Activated naive CD8-positive, alpha-beta T cell treated with anti-CD3 and anti-CD28 coated beads, Interleukin-2, amount 10 ng/mL, durations not matched to agents 7 days and 5 days (primary cell): Measurements from ENCODE around the gene PCDHGB7. TPM values are rescaled to one million over a fixed set of nuclear protein-coding genes. Genes with fewer than 3 reads are reported as not detected.
"Not testable (repeated sequence)": the region's sequence is repeated elsewhere in the genome, so short reads cannot be mapped to it uniquely, and the experiment has no call there.

Source experiments
- ATAC-seq: fragments of 150-1000 bp; cut with Tn5 transposase; one replicate; pipeline ENCODE4 v1.10.0; 2021; ENCODE audit warnings: low read depth, moderate library complexity
- POLR2A ChIA-PET: fragments of 350-600 bp; sonication (Branson Sonifier 250); formaldehyde crosslinking; loops from one replicate; lab custom pipeline; 2021; ENCODE audit warnings: antibody characterized with exemption; lab: Charles Lee
- DNase-seq: peaks from one replicate; pipeline ENCODE4 v3.0.0; 2021
- H3K27ac Mint-ChIP-seq: one replicate; pipeline ENCODE4 v1.8.0; 2022; ENCODE audit warnings: mild to moderate bottlenecking, mixed read lengths
- H3K27me3 Mint-ChIP-seq: one replicate; pipeline ENCODE4 v1.8.0; 2022; ENCODE audit warnings: mild to moderate bottlenecking, moderate library complexity, mixed read lengths
- H3K36me3 Mint-ChIP-seq: one replicate; pipeline ENCODE4 v1.8.0; 2021; ENCODE audit warnings: mild to moderate bottlenecking, mixed read lengths
- H3K4me1 Mint-ChIP-seq: one replicate; pipeline ENCODE4 v1.8.0; 2021; ENCODE audit warnings: mixed read lengths
- H3K4me3 Mint-ChIP-seq: one replicate; pipeline ENCODE4 v1.8.0; 2022; ENCODE audit warnings: mild to moderate bottlenecking, moderate library complexity, mixed read lengths
- H3K9me3 Mint-ChIP-seq: one replicate; pipeline ENCODE4 v1.8.0; 2021; ENCODE audit warnings: mixed read lengths
- total RNA-seq, 2 experiments: library from RNA; stranded (reverse); gene quantifications; one replicate each; pipeline ENCODE4 v1.2.3, GENCODE V29; 2021

Gene PCDHGB7
- total RNA-seq, 2 experiments from 2014 or later: 0.11 TPM; not detected in 1

DNA sequence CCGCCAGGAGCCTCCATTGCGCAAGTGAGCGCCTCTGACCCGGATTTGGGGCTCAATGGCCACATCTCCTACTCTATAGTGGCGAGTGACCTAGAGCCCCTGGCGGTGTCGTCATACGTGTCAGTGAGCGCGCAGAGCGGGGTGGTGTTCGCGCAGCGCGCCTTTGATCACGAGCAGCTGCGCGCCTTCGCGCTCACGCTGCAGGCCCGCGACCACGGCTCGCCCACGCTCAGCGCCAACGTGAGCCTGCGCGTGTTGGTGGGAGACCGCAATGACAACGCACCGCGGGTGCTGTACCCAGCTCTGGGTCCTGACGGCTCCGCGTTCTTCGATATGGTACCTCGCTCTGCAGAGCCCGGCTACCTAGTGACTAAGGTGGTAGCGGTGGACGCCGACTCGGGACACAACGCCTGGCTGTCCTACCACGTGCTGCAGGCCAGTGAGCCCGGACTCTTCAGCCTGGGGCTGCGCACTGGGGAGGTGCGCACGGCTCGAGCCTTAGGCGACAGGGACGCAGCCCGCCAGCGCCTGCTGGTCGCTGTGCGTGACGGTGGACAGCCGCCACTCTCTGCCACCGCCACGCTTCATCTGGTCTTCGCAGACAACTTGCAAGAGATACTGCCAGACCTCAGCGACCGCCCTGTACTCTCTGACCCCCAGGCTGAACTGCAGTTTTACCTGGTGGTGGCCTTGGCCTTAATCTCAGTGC, 7.7 kb upstream of the PCDHGB7 start:
- POLR2A ChIA-PET: no interaction called here
- ATAC-seq (no peak), DNase-seq (no peak)
- Mint-ChIP-seq H3K36me3 (peaks cover 4% of the 10 kb centered on the region), H3K9me3 (peaks cover 14% of the 10 kb centered on the region), H3K4me1 (peaks cover 2% of the 10 kb centered on the region), H3K4me3 (no peak overlapping the region), H3K27me3 (peaks cover 64% of the 10 kb centered on the region), H3K27ac (no peak overlapping the region)

DNA sequence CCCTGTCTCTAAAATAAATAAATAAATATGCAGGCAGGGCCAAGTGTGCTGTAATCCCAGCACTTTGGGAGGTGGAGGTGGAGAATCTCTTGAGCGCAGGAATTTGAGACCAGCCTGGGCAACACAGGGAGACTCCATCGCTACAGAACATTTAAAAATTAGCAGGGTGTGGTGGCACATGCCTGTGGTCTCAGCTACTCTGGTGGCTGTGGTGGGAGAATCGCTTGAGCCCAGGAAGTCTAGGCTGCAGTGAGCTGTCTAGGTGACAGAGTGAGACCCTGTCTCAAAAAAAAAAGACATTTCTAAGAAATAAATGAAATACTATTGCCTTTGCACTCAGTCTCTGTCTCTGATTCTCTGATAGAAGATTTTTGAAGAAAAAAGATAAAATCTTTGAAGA, 5.9 kb upstream of the PCDHGB7 start:
- POLR2A ChIA-PET: no interaction called here
- Mint-ChIP-seq H3K27me3 (peaks cover 67% of the 10 kb centered on the region), H3K4me1 (peaks cover 2% of the 10 kb centered on the region), H3K36me3 (peaks cover 4% of the 10 kb centered on the region), H3K27ac (no peak overlapping the region), H3K4me3 (no peak overlapping the region), H3K9me3 (peaks cover 11% of the 10 kb centered on the region)
- DNase-seq (no peak), ATAC-seq (no peak)

DNA sequence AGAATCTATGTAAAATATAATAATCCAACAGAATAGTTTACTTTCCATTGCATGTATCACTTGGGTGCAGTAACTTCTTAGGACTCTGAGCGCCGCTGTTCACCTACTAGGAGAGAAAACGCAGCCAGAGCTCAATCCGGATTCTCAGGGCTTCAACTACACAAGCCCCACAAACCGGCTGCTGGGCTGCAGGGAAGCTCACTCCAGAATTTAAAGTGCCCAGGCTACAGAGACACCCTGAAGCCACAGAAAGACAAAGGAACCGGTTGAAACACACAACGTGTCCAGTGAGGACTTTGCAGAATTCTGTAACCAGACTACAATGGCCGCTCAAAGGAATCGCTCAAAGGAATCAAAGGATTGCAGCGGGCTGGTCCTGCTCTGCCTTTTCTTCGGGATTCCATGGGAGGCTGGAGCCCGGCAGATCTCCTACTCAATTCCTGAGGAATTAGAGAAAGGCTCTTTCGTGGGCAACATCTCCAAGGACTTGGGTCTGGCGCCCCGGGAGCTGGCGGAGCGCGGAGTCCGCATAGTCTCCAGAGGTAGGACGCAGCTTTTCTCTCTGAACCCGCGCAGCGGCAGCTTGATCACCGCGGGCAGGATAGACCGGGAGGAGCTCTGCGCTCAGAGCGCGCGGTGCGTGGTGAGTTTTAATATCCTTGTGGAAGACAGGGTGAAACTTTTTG, 4.5 kb upstream of the PCDHGB7 start, which contains the start of gene PCDHGA10:
Gene PCDHGA10 (plus strand): TSS at position 134 of the 686 bp plus-strand sequence. CDS start 189 bp downstream, at position 323.
- ATAC-seq: peak; percentile 75
- peaks cover 4% of the 10 kb centered on the region for H3K4me1 Mint-ChIP-seq
- peak within 1 kb of the TSS; percentile 80 for H3K4me3 Mint-ChIP-seq
- DNase-seq: no peak
- H3K27me3 Mint-ChIP-seq: peaks cover 66% of the 10 kb centered on the region
- H3K36me3 Mint-ChIP-seq: peaks cover 6% of the 10 kb centered on the region
- peaks cover 10% of the 10 kb centered on the region for H3K9me3 Mint-ChIP-seq
- no peak within 1 kb of the TSS for H3K27ac Mint-ChIP-seq
- POLR2A ChIA-PET: no interaction called here

DNA sequence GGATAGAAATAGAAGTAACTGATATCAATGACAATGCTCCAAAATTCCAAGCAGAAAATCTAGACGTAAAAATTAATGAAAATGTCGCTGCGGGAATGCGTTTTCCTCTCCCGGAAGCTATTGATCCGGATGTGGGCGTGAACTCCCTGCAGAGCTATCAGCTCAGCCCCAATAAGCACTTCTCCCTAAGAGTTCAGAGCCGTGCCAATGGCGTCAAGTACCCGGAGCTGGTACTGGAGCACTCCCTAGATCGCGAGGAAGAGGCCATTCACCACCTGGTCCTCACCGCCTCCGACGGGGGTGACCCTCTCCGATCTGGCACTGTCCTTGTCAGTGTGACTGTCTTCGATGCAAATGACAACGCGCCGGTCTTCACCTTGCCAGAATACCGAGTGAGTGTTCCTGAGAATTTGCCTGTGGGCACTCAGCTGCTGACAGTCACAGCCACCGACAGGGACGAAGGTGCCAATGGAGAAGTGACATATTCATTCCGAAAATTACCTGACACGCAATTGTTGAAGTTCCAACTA, 3.9 kb upstream of the PCDHGB7 start:
- ATAC-seq (no peak), DNase-seq (no peak)
- Mint-ChIP-seq H3K27ac (no peak overlapping the region), H3K27me3 (peaks cover 68% of the 10 kb centered on the region), H3K9me3 (peaks cover 15% of the 10 kb centered on the region), H3K4me1 (peaks cover 6% of the 10 kb centered on the region), H3K4me3 (peak overlapping the region; percentile 80), H3K36me3 (peaks cover 8% of the 10 kb centered on the region)
- POLR2A ChIA-PET: no interaction called here

DNA sequence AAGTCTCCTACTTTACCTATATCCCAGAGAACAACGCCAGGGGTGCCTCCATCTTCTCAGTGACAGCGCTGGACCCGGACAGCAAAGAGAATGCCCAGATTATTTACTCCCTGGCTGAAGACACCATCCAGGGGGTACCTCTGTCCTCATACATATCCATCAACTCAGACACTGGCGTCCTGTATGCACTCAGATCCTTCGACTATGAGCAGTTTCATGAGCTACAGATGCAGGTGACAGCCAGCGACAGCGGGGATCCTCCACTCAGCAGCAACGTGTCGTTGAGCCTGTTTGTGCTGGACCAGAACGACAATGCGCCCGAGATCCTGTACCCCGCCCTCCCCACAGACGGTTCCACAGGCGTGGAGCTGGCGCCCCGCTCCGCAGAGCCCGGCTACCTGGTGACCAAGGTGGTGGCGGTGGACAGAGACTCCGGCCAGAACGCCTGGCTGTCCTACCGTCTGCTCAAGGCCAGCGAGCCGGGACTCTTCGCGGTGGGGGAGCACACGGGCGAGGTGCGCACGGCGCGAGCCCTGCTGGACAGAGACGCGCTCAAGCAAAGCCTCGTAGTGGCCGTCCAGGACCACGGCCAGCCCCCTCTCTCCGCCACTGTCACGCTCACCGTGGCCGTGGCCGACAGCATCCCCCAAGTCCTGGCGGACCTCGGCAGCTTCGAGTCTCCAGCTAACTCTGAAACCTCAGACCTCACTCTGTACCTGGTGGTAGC, 2.8 kb upstream of the PCDHGB7 start:
- H3K4me1 Mint-ChIP-seq, POLR2A ChIA-PET, DNase-seq, ATAC-seq, H3K36me3 Mint-ChIP-seq: not testable (repeated sequence)
- Mint-ChIP-seq H3K27me3 (peaks cover 66% of the 10 kb centered on the region), H3K9me3 (peaks cover 12% of the 10 kb centered on the region), H3K4me3 (peak overlapping the region; percentile 23), H3K27ac (peak overlapping the region; percentile 37)

DNA sequence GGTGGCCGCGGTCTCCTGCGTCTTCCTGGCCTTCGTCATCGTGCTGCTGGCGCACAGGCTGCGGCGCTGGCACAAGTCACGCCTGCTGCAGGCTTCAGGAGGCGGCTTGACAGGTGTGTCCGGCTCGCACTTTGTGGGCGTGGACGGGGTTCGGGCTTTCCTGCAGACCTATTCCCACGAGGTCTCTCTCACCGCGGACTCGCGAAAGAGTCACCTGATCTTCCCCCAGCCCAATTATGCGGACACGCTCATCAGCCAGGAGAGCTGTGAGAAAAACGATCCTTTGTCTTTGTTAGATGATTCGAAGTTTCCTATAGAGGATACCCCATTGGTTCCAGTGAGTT, 2.2 kb upstream of the PCDHGB7 start:
- H3K27ac Mint-ChIP-seq, H3K4me1 Mint-ChIP-seq, H3K4me3 Mint-ChIP-seq, POLR2A ChIA-PET, H3K36me3 Mint-ChIP-seq, DNase-seq, ATAC-seq: not testable (repeated sequence)
- Mint-ChIP-seq H3K9me3 (peaks cover 14% of the 10 kb centered on the region), H3K27me3 (peaks cover 66% of the 10 kb centered on the region)

DNA sequence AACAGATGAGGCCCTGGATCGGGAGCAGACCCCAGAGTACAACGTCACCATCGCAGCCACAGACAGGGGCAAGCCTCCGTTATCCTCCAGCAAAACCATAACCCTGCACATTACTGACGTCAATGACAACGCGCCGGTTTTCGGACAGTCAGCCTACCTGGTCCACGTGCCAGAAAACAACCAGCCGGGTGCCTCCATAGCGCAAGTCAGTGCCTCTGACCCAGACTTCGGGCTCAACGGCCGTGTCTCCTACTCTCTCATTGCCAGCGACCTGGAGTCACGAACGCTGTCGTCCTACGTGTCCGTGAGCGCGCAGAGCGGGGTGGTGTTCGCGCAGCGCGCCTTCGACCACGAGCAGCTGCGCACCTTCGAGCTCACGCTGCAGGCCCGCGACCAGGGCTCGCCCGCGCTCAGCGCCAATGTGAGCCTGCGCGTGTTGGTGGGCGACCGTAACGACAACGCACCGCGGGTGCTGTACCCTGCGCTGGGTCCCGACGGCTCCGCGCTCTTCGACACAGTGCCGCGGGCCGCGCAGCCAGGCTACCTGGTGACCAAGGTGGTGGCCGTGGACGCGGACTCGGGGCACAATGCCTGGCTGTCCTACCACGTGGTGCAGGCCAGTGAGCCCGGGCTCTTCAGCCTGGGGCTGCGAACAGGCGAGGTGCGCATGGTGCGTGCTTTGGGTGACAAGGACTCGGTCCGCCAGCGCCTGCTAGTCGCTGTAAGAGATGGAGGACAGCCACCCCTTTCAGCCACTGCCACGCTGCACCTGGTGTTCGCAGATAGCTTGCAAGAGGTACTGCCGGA, 1.8 kb downstream of the PCDHGB7 start:
- H3K4me1 Mint-ChIP-seq: peaks cover 16% of the 10 kb centered on the region
- H3K9me3 Mint-ChIP-seq: peaks cover 20% of the 10 kb centered on the region
- POLR2A ChIA-PET: no interaction called here
- H3K27me3 Mint-ChIP-seq: peaks cover 77% of the 10 kb centered on the region
- no peak overlapping the region for H3K27ac Mint-ChIP-seq
- no peak for DNase-seq
- H3K36me3 Mint-ChIP-seq: peaks cover 6% of the 10 kb centered on the region
- ATAC-seq: no peak
- peak overlapping the region; percentile 4 for H3K4me3 Mint-ChIP-seq

DNA sequence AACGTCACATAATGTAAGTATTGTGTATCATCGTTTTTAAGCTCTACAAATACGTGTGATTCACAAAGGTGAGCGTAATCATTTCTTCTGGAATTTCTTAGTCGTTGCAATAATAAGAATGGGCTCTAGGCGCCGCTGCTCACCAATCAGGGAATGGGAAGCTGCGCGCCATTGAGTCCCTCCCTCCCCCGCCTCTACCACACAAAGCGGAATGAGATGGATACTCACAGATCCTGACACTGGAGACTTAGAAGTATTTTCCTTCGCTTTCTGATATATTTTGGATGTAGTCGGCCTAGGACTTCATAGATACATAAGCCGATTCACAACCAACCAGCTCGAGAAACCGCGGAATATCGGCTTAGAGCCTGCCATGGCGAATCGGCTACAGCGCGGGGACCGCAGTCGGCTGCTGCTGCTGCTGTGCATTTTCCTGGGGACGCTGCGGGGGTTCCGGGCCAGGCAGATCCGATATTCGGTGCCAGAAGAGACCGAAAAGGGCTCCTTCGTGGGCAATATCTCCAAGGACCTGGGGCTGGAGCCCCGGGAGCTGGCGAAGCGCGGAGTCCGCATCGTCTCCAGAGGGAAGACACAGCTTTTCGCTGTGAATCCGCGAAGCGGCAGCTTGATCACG, 3.5 kb downstream of the PCDHGB7 start, which contains the start of gene PCDHGA11:
Gene PCDHGA11 (plus strand): TSS at position 197 of the 634 bp plus-strand sequence. CDS start 177 bp downstream, at position 374.
- Mint-ChIP-seq H3K27ac (peak within 1 kb of the TSS; percentile 34), H3K27me3 (peaks cover 76% of the 10 kb centered on the region), H3K36me3 (peaks cover 4% of the 10 kb centered on the region), H3K9me3 (peaks cover 20% of the 10 kb centered on the region), H3K4me3 (peak within 1 kb of the TSS; percentile 81), H3K4me1 (peaks cover 16% of the 10 kb centered on the region)
- DNase-seq (no peak), ATAC-seq (peak; percentile 48)
- POLR2A ChIA-PET: interaction anchor here (1.4 kb wide), 1 partner anchor 100 kb away, joined by 5 read pairs; the partner anchor contains the start of gene TAF7

DNA sequence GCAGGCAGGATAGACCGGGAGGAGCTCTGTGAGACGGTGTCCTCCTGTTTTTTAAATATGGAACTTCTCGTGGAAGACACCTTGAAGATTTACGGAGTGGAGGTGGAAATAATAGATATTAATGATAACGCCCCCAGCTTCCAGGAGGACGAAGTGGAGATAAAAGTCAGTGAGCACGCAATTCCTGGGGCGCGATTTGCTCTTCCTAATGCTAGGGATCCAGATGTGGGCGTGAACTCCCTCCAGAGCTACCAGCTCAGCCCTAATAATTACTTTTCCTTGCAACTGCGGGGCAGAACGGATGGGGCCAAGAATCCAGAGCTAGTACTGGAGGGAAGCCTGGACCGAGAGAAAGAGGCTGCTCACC, 4.0 kb downstream of the PCDHGB7 start:
- POLR2A ChIA-PET: interaction anchor here (1.4 kb wide), 1 partner anchor 101 kb away, joined by 5 read pairs; the partner anchor contains the start of gene TAF7
- H3K27ac Mint-ChIP-seq: no peak overlapping the region
- peaks cover 16% of the 10 kb centered on the region for H3K4me1 Mint-ChIP-seq
- DNase-seq: no peak
- H3K4me3 Mint-ChIP-seq: peak overlapping the region; percentile 81
- ATAC-seq: no peak
- peaks cover 73% of the 10 kb centered on the region for H3K27me3 Mint-ChIP-seq
- H3K36me3 Mint-ChIP-seq: peaks cover 4% of the 10 kb centered on the region
- peaks cover 20% of the 10 kb centered on the region for H3K9me3 Mint-ChIP-seq

DNA sequence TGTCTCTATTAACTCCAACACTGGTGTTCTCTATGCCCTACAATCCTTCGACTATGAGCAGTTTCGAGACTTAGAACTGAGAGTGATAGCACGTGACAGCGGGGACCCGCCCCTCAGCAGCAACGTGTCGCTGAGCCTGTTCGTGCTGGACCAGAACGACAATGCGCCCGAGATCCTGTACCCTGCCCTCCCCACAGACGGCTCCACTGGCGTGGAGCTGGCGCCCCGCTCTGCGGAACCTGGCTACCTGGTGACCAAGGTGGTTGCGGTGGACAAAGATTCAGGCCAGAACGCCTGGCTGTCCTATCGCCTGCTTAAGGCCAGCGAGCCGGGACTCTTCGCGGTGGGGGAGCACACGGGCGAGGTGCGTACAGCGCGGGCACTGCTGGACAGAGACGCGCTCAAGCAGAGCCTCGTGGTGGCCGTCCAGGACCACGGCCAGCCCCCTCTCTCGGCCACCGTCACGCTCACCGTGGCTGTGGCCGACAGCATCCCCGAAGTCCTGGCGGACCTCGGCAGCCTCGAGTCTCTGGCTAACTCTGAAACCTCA, 5.3 kb downstream of the PCDHGB7 start:
- Mint-ChIP-seq H3K27me3 (peaks cover 67% of the 10 kb centered on the region), H3K4me1 (peaks cover 16% of the 10 kb centered on the region), H3K4me3 (no peak overlapping the region), H3K9me3 (peaks cover 20% of the 10 kb centered on the region), H3K36me3 (peaks cover 4% of the 10 kb centered on the region), H3K27ac (no peak overlapping the region)
- no peak for DNase-seq
- no peak for ATAC-seq
- POLR2A ChIA-PET: no interaction called here

DNA sequence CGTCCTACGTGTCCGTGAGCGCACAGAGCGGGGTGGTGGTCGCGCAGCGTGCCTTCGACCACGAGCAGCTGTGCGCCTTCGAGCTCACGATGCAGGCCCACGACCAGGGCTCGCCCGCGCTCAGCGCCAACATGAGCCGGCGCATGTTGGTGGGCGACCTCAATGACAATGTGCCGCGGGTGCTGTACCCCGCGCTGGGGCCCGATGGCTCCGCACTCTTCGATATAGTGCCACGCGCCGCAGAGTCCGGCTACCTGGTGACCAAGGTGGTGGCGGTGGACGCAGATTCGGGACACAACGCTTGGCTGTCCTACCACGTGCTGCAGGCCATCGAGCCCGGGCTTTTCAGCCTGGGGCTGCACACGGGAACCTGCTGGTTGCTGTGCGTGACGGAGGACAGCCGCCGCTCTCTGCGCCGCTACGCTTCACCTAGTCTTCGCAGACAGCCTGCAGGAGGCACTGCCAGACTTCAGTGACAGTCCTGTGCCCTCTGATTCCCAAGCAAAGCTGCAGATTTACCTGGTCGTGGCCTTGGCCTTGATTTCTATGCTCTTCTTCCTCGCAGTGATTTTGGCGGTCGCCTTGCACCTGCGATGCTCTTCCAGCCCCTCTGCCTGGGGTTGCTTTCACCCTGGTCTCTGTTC, 10.4 kb downstream of the PCDHGB7 start:
- Mint-ChIP-seq H3K4me3 (no peak overlapping the region), H3K27ac (no peak overlapping the region), H3K27me3 (peaks cover 43% of the 10 kb centered on the region), H3K4me1 (peaks cover 10% of the 10 kb centered on the region), H3K36me3 (peaks cover 6% of the 10 kb centered on the region), H3K9me3 (peaks cover 13% of the 10 kb centered on the region)
- POLR2A ChIA-PET: no interaction called here
- no peak for ATAC-seq
- DNase-seq: no peak
